Measurements from ENCODE around the gene TFR2. TPM values are rescaled to one million over a fixed set of nuclear protein-coding genes. Genes with fewer than 3 reads are reported as not detected.

TFR2 gene
- total and polyA plus RNA-seq, 9 of the 15 experiments (the other 6 are each of a cell fraction or from before 2014, with no cell fraction given), result 3.8 to 123 (median 51.1) TPM

GRCh38 chr7:100641463-100641859 is at the start of gene TFR2 (continued):
- TF ChIP-seq CUX1 (CRISPR knock-in tag; IDR thresholded peaks at IDR 0.05) (no peak), TEAD1 (CRISPR knock-in tag; IDR thresholded peaks at IDR 0.05) (peak; percentile 10 to 84; a peak in 2 of 4 replicates), DEAF1 (CRISPR knock-in tag; IDR thresholded peaks at IDR 0.05) (no peak), MXI1 (IDR thresholded peaks at IDR 0.05; ENCODE audit: low read depth, low read length) (no peak), ZFPM2 (CRISPR knock-in tag; IDR thresholded peaks at IDR 0.05) (no peak), TARDBP (IDR thresholded peaks at IDR 0.05) (0 out of 2 replicates have a peak, but pooled peaks have one; percentile 24), U2AF2 (optimal IDR thresholded peaks at IDR 0.05; ENCODE audit: low read depth, low read length) (no peak), ATF7 (IDR thresholded peaks at IDR 0.05) (peak; percentile 28; the same call in 1 of the 2 replicates), HMBOX1 (IDR thresholded peaks at IDR 0.05) (0 out of 2 replicates have a peak, but pooled peaks have one; percentile 32), SNRNP70 (optimal IDR thresholded peaks at IDR 0.05; ENCODE audit: low read depth, low read length) (no peak), PREB (CRISPR knock-in tag; IDR thresholded peaks at IDR 0.05) (no peak)

Data from K562 (cell line).